Measurements from ENCODE around the gene TAF5. TPM values are rescaled to one million over a fixed set of nuclear protein-coding genes. Genes with fewer than 3 reads are reported as not detected.

Gene TAF5
- total and polyA plus RNA-seq, 2 donors (not counting 1 experiment from before 2014, with no cell fraction given) = 2.4 to 5.5 TPM

- POLR2A ChIA-PET = interaction anchor here (1.0 kb wide), 1 partner anchor 17 kb away, joined by 7 read pairs; the partner anchor contains the start of gene TAF5
Measured at GRCh38 chr10:103350517-103351260, 17.1 kb upstream of the TAF5 start, which contains the start of gene PCGF6. Gene PCGF6, minus strand, starts transcription at chr10:103351140. Its CDS starts 74 bp downstream, at chr10:103351066.

More at GRCh38 chr10:103350517-103351260, 17.1 kb upstream of the TAF5 start, which contains the start of gene PCGF6:
- Histone ChIP-seq H3K9me3 (ENCODE audit: control extremely low read depth in 1 of 3, control insufficient read depth in 2 of 3, insufficient read depth in 1 of 3, low read length in 2 of 3) (no peaks in the 10 kb centered on the region), H2AFZ (ENCODE audit: insufficient read depth, low read depth, low read length, poor library complexity, severe bottlenecking) (peak within 1 kb of the TSS; percentile 95), H3K9ac (ENCODE audit: low read length) (peak within 1 kb of the TSS; percentile 79), H3K27ac (ENCODE audit: low read length in 2 of 2) (peak within 1 kb of the TSS; percentile 25 to 66), H3K27me3 (replicated peaks in 1 of 4; ENCODE audit: control extremely low read depth in 1 of 4, control insufficient read depth in 3 of 4, insufficient read depth in 4 of 4, low read length in 3 of 4) (no peaks in the 10 kb centered on the region), H3K36me3 (replicated peaks in 1 of 2; ENCODE audit: control extremely low read depth in 1 of 2, control insufficient read depth in 1 of 2, extremely low read depth in 1 of 2, insufficient read depth in 2 of 2, low read length in 1 of 2) (peaks cover 0 to 2% of the 10 kb centered on the region in 2 experiments), H3K79me2 (ENCODE audit: control insufficient read depth, insufficient read depth, low read length) (peaks cover 18% of the 10 kb centered on the region), H3K4me2 (replicated peaks; ENCODE audit: low read depth, low read length, poor library complexity, severe bottlenecking) (peak within 1 kb of the TSS; percentile 70), H3K4me1 (ENCODE audit: control insufficient read depth in 2 of 2, insufficient read depth in 2 of 2, low read length in 2 of 2) (peaks cover 9 to 13% of the 10 kb centered on the region in 2 donors), H3K4me3 (ENCODE audit: control extremely low read depth in 1 of 5, extremely low read depth in 1 of 5, insufficient read depth in 1 of 5, low read depth in 2 of 5, low read length in 4 of 5) (peak within 1 kb of the TSS; percentile 71 to 85 (median 80)), H4K20me1 (ENCODE audit: control insufficient read depth, insufficient read depth, low read length, poor library complexity, severe bottlenecking) (no peaks in the 10 kb centered on the region)
- CTCF ChIA-PET = interaction anchor here (0.9 to 1.2 kb wide), 3 partner anchors 16 to 17 kb away, joined by 3 to 6 read pairs (median 3); partner anchors contain the start of gene TAF5
- Mint-ChIP-seq H3K4me1 (peaks cover 6% of the 10 kb centered on the region), H3K9me3 (ENCODE audit: insufficient read depth) (no peaks in the 10 kb centered on the region), H3K27me3 (no peaks in the 10 kb centered on the region), H3K4me3 (peak within 1 kb of the TSS; percentile 89), H3K27ac (peak within 1 kb of the TSS; percentile 82)
- TF ChIP-seq EZH2 (IDR thresholded peaks at IDR 0.05; ENCODE audit: borderline replicate concordance, insufficient read depth, low read depth, low read length, poor library complexity, severe bottlenecking) (no peak), CTCF (IDR thresholded peaks at IDR 0.05) (no peak)
- DNase-seq (peak; percentile 86), ATAC-seq (ENCODE audit: low read depth) (peak; percentile 86)
- WGBS (ENCODE audit: insufficient coverage) = under 1% methylated on average over 81 of the region's 82 CpGs
- intact Hi-C loops (cut with micrococcal nuclease) = loop anchor here (1.0 kb wide), 2 partner anchors 17 to 46 kb away; partner anchors contain the start of genes ATP5MK, PDCD11 and TAF5
